Astrocyte of the spinal cord (primary cell): Measurements from ENCODE around the gene CCDC154.

Experiments
- DNase-seq: peaks from one replicate; pipeline ENCODE4 v3.0.0; 2011; ENCODE audit warnings: low read depth, low spot score
- H3K4me3 ChIP-seq: 2 replicates; pipeline ENCODE4 v1.5.1; 2011; ENCODE audit warnings: low read depth, mild to moderate bottlenecking, low read length, moderate library complexity
- CTCF ChIP-seq: IDR thresholded peaks from 2 replicates; pipeline ENCODE4 v1.5.1; 2012; ENCODE audit warnings: low read depth, mild to moderate bottlenecking, low read length, inconsistent platforms
- in situ Hi-C: cut with HindIII; loops from 2 replicates; pipeline ENCODE4 v1.10.0; 2017; ENCODE audit warnings: low sequenced_read_pairs

Gene CCDC154

GRCh38 chr16:1488619-1489018 is 44.3 kb upstream of the CCDC154 start, which contains the start of gene PTX4:
PTX4 (minus strand) TSS chr16:1488944; CDS start chr16:1488909, 35 bp downstream.
- TF ChIP-seq CTCF = no peak
- in situ Hi-C loops = no loop called here

GRCh38 chr16:1488054-1488601 is 43.8 kb upstream of the CCDC154 start:
- no peak for DNase-seq
- no peak for TF ChIP-seq CTCF
- H3K4me3 ChIP-seq = no peak overlapping the region
- in situ Hi-C loops = no loop called here

More at GRCh38 chr16:1488619-1489018, 44.3 kb upstream of the CCDC154 start, which contains the start of gene PTX4:
- no peak for DNase-seq
- no peak within 1 kb of the TSS for H3K4me3 ChIP-seq

GRCh38 chr16:1487395-1488053 is 43.2 kb upstream of the CCDC154 start:
- no peak for DNase-seq
- in situ Hi-C loops = no loop called here
- no peak overlapping the region for H3K4me3 ChIP-seq
- no peak for TF ChIP-seq CTCF

GRCh38 chr16:1486551-1487390 is 42.4 kb upstream of the CCDC154 start:
- no peak for DNase-seq
- no peak overlapping the region for H3K4me3 ChIP-seq
- in situ Hi-C loops = no loop called here
- no peak for TF ChIP-seq CTCF

- DNase-seq = no peak
- in situ Hi-C loops = no loop called here
- H3K4me3 ChIP-seq = no peak overlapping the region
- TF ChIP-seq CTCF = no peak
These were observed 41.6 kb upstream of the CCDC154 start for GRCh38 chr16:1485847-1486496.
